CD4-positive, alpha-beta memory T cell (primary cell): ENCODE measurements around the gene UGT1A1. TPM values are rescaled to one million over a fixed set of nuclear protein-coding genes. Genes with fewer than 3 reads are reported as not detected.

ENCODE experiments used
- CTCF ChIA-PET: fragments of 350-600 bp; sonication (Branson Sonifier 250); formaldehyde crosslinking; loops from one replicate; lab custom pipeline; 2021; ENCODE audit warnings: inconsistent platforms; ENCODE audit not compliant: partially characterized antibody; lab: Charles Lee
- POLR2A ChIA-PET: fragments of 350-600 bp; sonication (Branson Sonifier 250); formaldehyde crosslinking; loops from one replicate; lab custom pipeline; 2021; ENCODE audit not compliant: partially characterized antibody; lab: Charles Lee
- DNase-seq, 5 donors: peaks; one replicate each; pipeline versions ENCODE4 v3.0.0 to v3.0.0-alpha.2; 2020 to 2022; ENCODE audit warnings: mixed read lengths in 1 of 5
- H3K27ac ChIP-seq: one replicate; pipeline ENCODE4 v1.7.0; 2013; ENCODE audit warnings: low read depth, low read length
- H3K27me3 ChIP-seq: 2 replicates; pipeline ENCODE4 v1.7.0; 2013; ENCODE audit warnings: mild to moderate bottlenecking, low read length, moderate library complexity; ENCODE audit not compliant: insufficient read depth
- H3K36me3 ChIP-seq: 2 replicates; pipeline ENCODE4 v1.7.0; 2013; ENCODE audit warnings: mild to moderate bottlenecking, low read length, moderate library complexity; ENCODE audit not compliant: insufficient read depth
- H3K4me1 ChIP-seq: 2 replicates; pipeline ENCODE4 v1.7.0; 2013; ENCODE audit warnings: mild to moderate bottlenecking, low read length, moderate library complexity; ENCODE audit not compliant: insufficient read depth
- H3K4me3 ChIP-seq, 2 donors: one replicate each; pipeline ENCODE4 v1.7.0; 2013; ENCODE audit warnings: low read length in 2 of 2, mild to moderate bottlenecking in 1 of 2
- H3K9me3 ChIP-seq, 2 donors: one replicate each; pipeline ENCODE4 v1.7.0; 2013; ENCODE audit warnings: low read length in 2 of 2, control low read depth in 1 of 2; ENCODE audit not compliant: control insufficient read depth in 1 of 2
- H3K27ac Mint-ChIP-seq, 7 donors: one replicate each; pipeline ENCODE4 v1.8.0; 2020 to 2021; ENCODE audit warnings: mixed read lengths in 7 of 7, mild to moderate bottlenecking in 6 of 7, inconsistent platforms in 3 of 7, moderate library complexity in 3 of 7
- H3K27me3 Mint-ChIP-seq, 2 donors: one replicate each; pipeline ENCODE4 v1.8.0; 2020 to 2021; ENCODE audit warnings: mixed read lengths in 2 of 2
- H3K36me3 Mint-ChIP-seq, 2 donors: one replicate each; pipeline ENCODE4 v1.8.0; 2020 to 2021; ENCODE audit warnings: mixed read lengths in 2 of 2, inconsistent platforms in 1 of 2, mild to moderate bottlenecking in 1 of 2
- H3K4me1 Mint-ChIP-seq, 4 donors: one replicate each; pipeline ENCODE4 v1.8.0; 2020 to 2021; ENCODE audit warnings: mixed read lengths in 4 of 4, mild to moderate bottlenecking in 1 of 4
- H3K4me3 Mint-ChIP-seq, 8 donors: one replicate each; pipeline ENCODE4 v1.8.0; 2020 to 2021; ENCODE audit warnings: mixed read lengths in 8 of 8, mild to moderate bottlenecking in 7 of 8, moderate library complexity in 6 of 8, inconsistent platforms in 3 of 8
- H3K9me3 Mint-ChIP-seq, 8 donors: one replicate each; pipeline ENCODE4 v1.8.0; 2020 to 2021; ENCODE audit warnings: mixed read lengths in 8 of 8, mild to moderate bottlenecking in 5 of 8, inconsistent platforms in 3 of 8, moderate library complexity in 1 of 8
- intact Hi-C: fragments of 100-400 bp; cut with micrococcal nuclease; formaldehyde crosslinking; loops from one replicate; pipeline ENCODE4 v1.15.1; 2023
- polyA plus RNA-seq, 2 donors: library from polyadenylated mRNA; unstranded; fragments of 300-500 nt; fragmentation: Illumina TruSeq; gene quantifications; one replicate each; pipeline ENCODE4 v1.2.3, GENCODE V29; 2021
- total RNA-seq, 2 experiments: library from RNA; stranded (reverse); gene quantifications; one replicate each; pipeline ENCODE4 v1.2.3, GENCODE V29; 2021

The UGT1A1 gene
- total and polyA plus RNA-seq, 4 experiments from 2014 or later = not detected

DNA sequence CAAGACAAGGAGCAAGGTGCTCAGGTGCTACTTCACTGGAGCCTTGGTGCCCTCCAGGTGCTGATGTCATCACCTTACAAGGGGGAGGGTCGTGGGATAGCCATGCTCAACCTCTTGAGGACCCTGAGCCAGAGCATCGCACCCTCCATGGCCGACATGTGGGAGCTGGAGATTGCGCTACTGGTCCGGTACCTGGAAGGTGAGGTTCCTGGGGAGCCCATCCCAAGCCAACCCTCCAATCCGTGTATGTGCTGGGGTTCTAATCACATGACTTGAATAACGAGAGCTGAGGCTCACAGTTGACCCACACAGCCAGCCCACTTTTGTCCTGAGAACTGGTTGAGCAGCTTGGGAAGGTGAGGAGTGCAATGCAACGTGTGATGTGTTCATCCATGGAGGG is 43.9 kb downstream of the UGT1A1 start:
- no peak overlapping the region for H3K27ac ChIP-seq
- ChIA-PET CTCF (no interaction called here), POLR2A (no interaction called here)
- no peaks in the 10 kb centered on the region for H3K9me3 ChIP-seq
- Mint-ChIP-seq H3K27ac (peak overlapping the region in 2 of 7 donors; percentile 6 to 63), H3K36me3 (no peaks in the 10 kb centered on the region), H3K27me3 (peaks cover 10 to 17% of the 10 kb centered on the region in 2 donors), H3K4me3 (no peak overlapping the region), H3K9me3 (no peaks in the 10 kb centered on the region), H3K4me1 (no peaks in the 10 kb centered on the region)
- H3K27me3 ChIP-seq = no peaks in the 10 kb centered on the region
- no peaks in the 10 kb centered on the region for H3K36me3 ChIP-seq
- no peak overlapping the region for H3K4me3 ChIP-seq
- no peak for DNase-seq
- H3K4me1 ChIP-seq = no peaks in the 10 kb centered on the region
- intact Hi-C loops = no loop called here

DNA sequence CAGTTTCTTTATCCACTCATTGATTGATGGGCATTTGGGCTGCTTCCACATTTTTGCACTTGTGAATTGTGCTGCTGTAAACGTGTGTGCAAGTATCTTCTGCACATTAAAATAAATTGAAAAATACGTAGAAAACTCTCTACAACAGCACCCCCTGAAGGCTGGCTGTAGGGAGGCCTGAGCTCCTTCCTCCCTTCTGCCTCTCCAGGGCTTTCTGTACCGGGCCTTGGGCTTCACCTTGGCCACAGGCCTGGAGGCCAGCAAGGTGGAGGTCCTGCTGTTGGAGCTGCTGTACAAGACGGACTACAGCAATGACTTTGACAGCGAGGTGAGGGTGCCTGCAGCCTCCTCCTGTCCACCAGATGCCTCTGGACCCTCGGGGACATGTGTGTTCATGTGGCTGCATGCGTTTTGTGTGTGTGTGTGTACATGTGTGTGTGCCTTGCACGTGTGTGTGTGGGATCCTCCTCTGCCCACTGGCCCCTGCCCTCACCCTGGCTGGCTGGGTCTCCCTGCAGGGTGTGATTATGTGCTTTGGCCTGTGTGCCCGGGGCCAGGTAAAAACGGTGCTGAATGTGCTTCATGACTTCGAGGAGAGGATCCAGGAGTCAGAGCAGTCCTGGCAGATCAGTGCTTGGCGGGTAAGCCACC is 47.3 kb downstream of the UGT1A1 start:
- H3K4me3 ChIP-seq = no peak overlapping the region
- Mint-ChIP-seq H3K27ac (no peak overlapping the region), H3K36me3 (no peaks in the 10 kb centered on the region), H3K27me3 (peaks cover 9 to 16% of the 10 kb centered on the region in 2 donors), H3K4me3 (no peak overlapping the region), H3K4me1 (no peaks in the 10 kb centered on the region), H3K9me3 (no peaks in the 10 kb centered on the region)
- no peaks in the 10 kb centered on the region for H3K36me3 ChIP-seq
- no peaks in the 10 kb centered on the region for H3K27me3 ChIP-seq
- ChIA-PET POLR2A (no interaction called here), CTCF (no interaction called here)
- no peak overlapping the region for H3K27ac ChIP-seq
- H3K9me3 ChIP-seq = no peaks in the 10 kb centered on the region
- no peak for DNase-seq
- intact Hi-C loops = no loop called here
- H3K4me1 ChIP-seq = no peaks in the 10 kb centered on the region

DNA sequence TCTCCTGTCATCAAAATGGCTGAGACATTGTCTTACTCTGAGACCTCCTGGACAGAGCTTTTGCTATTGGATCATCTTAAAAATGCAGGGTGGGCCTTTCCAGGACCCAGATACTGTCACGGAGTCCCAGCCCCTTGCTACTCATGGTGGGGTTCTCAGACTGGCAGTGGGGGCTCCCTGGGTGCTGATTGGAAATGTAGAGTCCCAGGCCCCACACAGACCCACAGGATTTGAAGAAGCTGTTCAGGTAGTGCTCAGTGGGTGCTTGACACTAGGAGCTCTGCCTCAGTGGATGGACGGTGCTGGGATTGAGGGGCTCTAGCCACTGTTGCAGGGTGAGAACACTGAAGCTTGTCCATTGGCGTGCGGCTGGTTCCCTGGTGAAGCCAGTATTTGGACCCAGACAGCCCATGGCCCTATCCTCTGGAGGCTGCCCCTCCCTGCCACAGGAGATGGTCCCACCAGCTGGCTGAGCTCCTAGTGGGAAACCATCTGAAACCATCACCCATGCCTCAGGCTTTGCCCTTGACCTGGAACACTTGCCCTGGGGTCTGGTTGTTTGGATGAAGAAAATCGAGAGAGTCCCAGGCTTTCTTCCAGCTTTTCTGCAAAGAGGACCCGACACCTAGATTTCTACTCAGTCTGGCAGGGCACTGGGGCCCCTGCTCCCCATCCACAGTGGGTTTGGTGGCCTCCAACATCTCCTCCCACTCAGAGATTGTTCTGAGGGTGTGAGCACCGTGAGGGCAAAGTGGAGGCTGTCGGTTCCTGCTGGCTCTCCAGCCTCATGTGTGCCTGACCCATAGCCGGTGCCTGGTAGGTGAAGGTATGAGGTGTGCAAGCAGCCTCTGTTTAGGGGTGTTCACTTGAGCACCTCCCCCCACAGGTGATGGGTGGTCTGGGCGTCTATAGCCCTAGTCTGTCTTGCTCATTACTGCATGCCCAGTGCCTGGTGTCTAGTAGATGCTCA is 48.2 kb downstream of the UGT1A1 start:
- H3K27me3 Mint-ChIP-seq = peaks cover 6 to 12% of the 10 kb centered on the region in 2 donors
- DNase-seq = no peak
- H3K27ac Mint-ChIP-seq = no peak overlapping the region
- POLR2A ChIA-PET = no interaction called here
- Histone ChIP-seq H3K4me3 (no peak overlapping the region), H3K9me3 (no peaks in the 10 kb centered on the region), H3K27me3 (no peaks in the 10 kb centered on the region), H3K36me3 (no peaks in the 10 kb centered on the region), H3K4me1 (no peaks in the 10 kb centered on the region), H3K27ac (no peak overlapping the region)
- no peaks in the 10 kb centered on the region for H3K9me3 Mint-ChIP-seq
- CTCF ChIA-PET = no interaction called here
- no peaks in the 10 kb centered on the region for H3K4me1 Mint-ChIP-seq
- no peak overlapping the region for H3K4me3 Mint-ChIP-seq
- no peaks in the 10 kb centered on the region for H3K36me3 Mint-ChIP-seq
- intact Hi-C loops = no loop called here

- H3K27me3 Mint-ChIP-seq = peaks cover 6 to 9% of the 10 kb centered on the region in 2 donors
- H3K9me3 ChIP-seq = no peaks in the 10 kb centered on the region
- no peak overlapping the region for H3K27ac ChIP-seq
- H3K4me3 Mint-ChIP-seq = no peak overlapping the region
- H3K27me3 ChIP-seq = no peaks in the 10 kb centered on the region
- ChIA-PET POLR2A (no interaction called here), CTCF (no interaction called here)
- no peak for DNase-seq
- no peaks in the 10 kb centered on the region for H3K9me3 Mint-ChIP-seq
- intact Hi-C loops = no loop called here
- no peaks in the 10 kb centered on the region for H3K4me1 Mint-ChIP-seq
- no peak overlapping the region for H3K4me3 ChIP-seq
- H3K36me3 ChIP-seq = no peaks in the 10 kb centered on the region
- H3K36me3 Mint-ChIP-seq = no peaks in the 10 kb centered on the region
- no peaks in the 10 kb centered on the region for H3K4me1 ChIP-seq
- no peak overlapping the region for H3K27ac Mint-ChIP-seq
Observed at GRCh38 chr2:233810385-233810784, 50.3 kb downstream of the UGT1A1 start.

- Histone ChIP-seq H3K4me3 (no peak overlapping the region), H3K27me3 (no peaks in the 10 kb centered on the region), H3K36me3 (no peaks in the 10 kb centered on the region), H3K9me3 (no peaks in the 10 kb centered on the region), H3K27ac (no peak overlapping the region), H3K4me1 (no peaks in the 10 kb centered on the region)
- no peak overlapping the region for H3K4me3 Mint-ChIP-seq
- H3K4me1 Mint-ChIP-seq = no peaks in the 10 kb centered on the region
- no peak for DNase-seq
- intact Hi-C loops = no loop called here
- H3K27ac Mint-ChIP-seq = no peak overlapping the region
- ChIA-PET CTCF (no interaction called here), POLR2A (no interaction called here)
- no peaks in the 10 kb centered on the region for H3K9me3 Mint-ChIP-seq
- peaks cover 6 to 9% of the 10 kb centered on the region in 2 donors for H3K27me3 Mint-ChIP-seq
- H3K36me3 Mint-ChIP-seq = no peaks in the 10 kb centered on the region
Observed at GRCh38 chr2:233811087-233811486, 51.0 kb downstream of the UGT1A1 start.

GRCh38 chr2:233811732-233812131 is 51.7 kb downstream of the UGT1A1 start:
- no peaks in the 10 kb centered on the region for H3K27me3 ChIP-seq
- intact Hi-C loops = no loop called here
- H3K4me3 ChIP-seq = no peak overlapping the region
- no peaks in the 10 kb centered on the region for H3K36me3 ChIP-seq
- no peaks in the 10 kb centered on the region for H3K4me1 ChIP-seq
- peaks cover 6 to 9% of the 10 kb centered on the region in 2 donors for H3K27me3 Mint-ChIP-seq
- no peaks in the 10 kb centered on the region for H3K9me3 ChIP-seq
- DNase-seq = no peak
- H3K27ac ChIP-seq = no peak overlapping the region
- ChIA-PET CTCF (no interaction called here), POLR2A (no interaction called here)
- no peaks in the 10 kb centered on the region for H3K4me1 Mint-ChIP-seq
- H3K27ac Mint-ChIP-seq = no peak overlapping the region
- no peak overlapping the region for H3K4me3 Mint-ChIP-seq
- H3K36me3 Mint-ChIP-seq = no peaks in the 10 kb centered on the region
- no peaks in the 10 kb centered on the region for H3K9me3 Mint-ChIP-seq

GRCh38 chr2:233813236-233814055 is 53.4 kb downstream of the UGT1A1 start:
- no peaks in the 10 kb centered on the region for H3K27me3 ChIP-seq
- H3K36me3 Mint-ChIP-seq = no peaks in the 10 kb centered on the region
- CTCF ChIA-PET = no interaction called here
- intact Hi-C loops = no loop called here
- H3K4me1 Mint-ChIP-seq = no peaks in the 10 kb centered on the region
- no peak overlapping the region for H3K4me3 Mint-ChIP-seq
- H3K27me3 Mint-ChIP-seq = peaks cover 6 to 13% of the 10 kb centered on the region in 2 donors
- no peak for DNase-seq
- H3K27ac Mint-ChIP-seq = no peak overlapping the region
- no peaks in the 10 kb centered on the region for H3K9me3 Mint-ChIP-seq
- H3K9me3 ChIP-seq = no peaks in the 10 kb centered on the region
- POLR2A ChIA-PET = no interaction called here
- no peaks in the 10 kb centered on the region for H3K36me3 ChIP-seq
- no peak overlapping the region for H3K4me3 ChIP-seq
- no peak overlapping the region for H3K27ac ChIP-seq
- H3K4me1 ChIP-seq = no peaks in the 10 kb centered on the region
